Ascending aorta (tissue), 2 donors: ENCODE measurements around the gene ZBTB16. TPM values are rescaled to one million over a fixed set of nuclear protein-coding genes. Genes with fewer than 3 reads are reported as not detected.

Experiments
- DNase-seq, 2 donors: peaks; one replicate each; pipeline ENCODE4 v3.0.0-alpha.2; 2019; ENCODE audit warnings: low spot score in 2 of 2
- H3K27ac ChIP-seq, 2 donors: fragments of 200-600 bp; sonication (generic); one replicate each; pipeline ENCODE4 v1.5.1; 2016 to 2017; ENCODE audit warnings: mild to moderate bottlenecking in 1 of 2
- H3K27me3 ChIP-seq: fragments of 200-600 bp; sonication (generic); one replicate; pipeline ENCODE4 v1.5.1; 2017
- H3K36me3 ChIP-seq, 2 donors: fragments of 200-600 bp; sonication (generic); one replicate each; pipeline ENCODE4 v1.5.1; 2016
- H3K4me1 ChIP-seq, 2 donors: fragments of 200-600 bp; sonication (generic); one replicate each; pipeline ENCODE4 v1.5.1; 2016 to 2017; ENCODE audit warnings: mild to moderate bottlenecking in 1 of 2
- H3K4me3 ChIP-seq, 2 donors: fragments of 200-600 bp; sonication (generic); one replicate each; pipeline ENCODE4 v1.5.1; 2016 to 2017; ENCODE audit warnings: mild to moderate bottlenecking in 1 of 2
- H3K9me3 ChIP-seq, 2 donors: fragments of 200-600 bp; sonication (generic); one replicate each; pipeline ENCODE4 v1.5.1; 2016
- CTCF ChIP-seq, 3 experiments: fragments of 200-600 bp in 2 of 3; fragments of 450-650 bp in 1 of 3; sonication (generic) in 2 of 3; IDR thresholded peaks; one replicate each; pipeline ENCODE4 v1.5.1; 2016 to 2019; ENCODE audit warnings: antibody characterized with exemption in 3 of 3, mild to moderate bottlenecking in 1 of 3, moderate library complexity in 1 of 3
- intact Hi-C: fragments of 100-400 bp; cut with DNase I; formaldehyde crosslinking; loops from one replicate; pipeline ENCODE4 v1.15.1; 2023
- total RNA-seq: library from RNA; depleted of rRNA; stranded (reverse); fragments of >200 nt; gene quantifications from one replicate; pipeline ENCODE4 v1.1.0, GENCODE V29; 2016

Gene ZBTB16
- total RNA-seq, 1 donor from 2014 or later: 344 TPM

DNA sequence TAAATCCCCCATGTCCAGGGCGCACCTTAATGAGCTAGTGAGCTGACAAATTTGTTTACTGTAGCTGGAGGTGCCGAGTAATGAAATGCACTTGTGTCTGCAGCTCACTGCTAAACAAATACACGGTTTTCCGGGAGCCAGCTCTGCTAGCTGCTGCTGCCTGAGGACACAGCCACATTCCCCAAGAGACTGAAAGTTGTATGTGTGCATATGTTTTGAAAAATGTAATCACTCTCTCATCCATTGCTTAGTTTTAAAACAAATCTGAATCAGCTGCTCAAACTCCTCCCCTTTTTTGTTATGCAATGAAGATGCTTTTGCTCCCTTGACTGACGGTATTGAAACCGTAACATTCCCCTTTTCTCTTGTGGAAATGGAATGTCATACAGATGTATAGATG is 174.2 kb downstream of the ZBTB16 start:
- Histone ChIP-seq H3K36me3 (peaks cover 12 to 24% of the 10 kb centered on the region in 2 donors), H3K27ac (no peak overlapping the region), H3K9me3 (no peaks in the 10 kb centered on the region), H3K4me3 (no peak overlapping the region), H3K4me1 (peaks cover 1 to 64% of the 10 kb centered on the region in 2 donors), H3K27me3 (no peaks in the 10 kb centered on the region)
- intact Hi-C loops: no loop called here
- DNase-seq: no peak
- TF ChIP-seq CTCF (IDR thresholded peaks at IDR 0.05): no peak

- intact Hi-C loops: no loop called here
- no peaks in the 10 kb centered on the region for H3K9me3 ChIP-seq
- H3K36me3 ChIP-seq: peaks cover 29 to 50% of the 10 kb centered on the region in 2 donors
- H3K27me3 ChIP-seq: no peaks in the 10 kb centered on the region
- no peak overlapping the region for H3K4me3 ChIP-seq
- H3K27ac ChIP-seq: peak overlapping the region in 1 of 2 donors; percentile 52
- TF ChIP-seq CTCF (IDR thresholded peaks at IDR 0.05): no peak
- DNase-seq: no peak
- H3K4me1 ChIP-seq: peaks cover 0 to 68% of the 10 kb centered on the region in 2 donors
These were observed 177.3 kb downstream of the ZBTB16 start for GRCh38 chr11:114236829-114237228.

- H3K27ac ChIP-seq: peak overlapping the region; percentile 40 to 52
- H3K27me3 ChIP-seq: no peaks in the 10 kb centered on the region
- intact Hi-C loops: no loop called here
- no peaks in the 10 kb centered on the region for H3K9me3 ChIP-seq
- no peak for DNase-seq
- TF ChIP-seq CTCF (IDR thresholded peaks at IDR 0.05): no peak
- peaks cover 0 to 70% of the 10 kb centered on the region in 2 donors for H3K4me1 ChIP-seq
- no peak overlapping the region for H3K4me3 ChIP-seq
- H3K36me3 ChIP-seq: peaks cover 32 to 56% of the 10 kb centered on the region in 2 donors
These were observed 178.1 kb downstream of the ZBTB16 start for GRCh38 chr11:114237321-114238280.

DNA sequence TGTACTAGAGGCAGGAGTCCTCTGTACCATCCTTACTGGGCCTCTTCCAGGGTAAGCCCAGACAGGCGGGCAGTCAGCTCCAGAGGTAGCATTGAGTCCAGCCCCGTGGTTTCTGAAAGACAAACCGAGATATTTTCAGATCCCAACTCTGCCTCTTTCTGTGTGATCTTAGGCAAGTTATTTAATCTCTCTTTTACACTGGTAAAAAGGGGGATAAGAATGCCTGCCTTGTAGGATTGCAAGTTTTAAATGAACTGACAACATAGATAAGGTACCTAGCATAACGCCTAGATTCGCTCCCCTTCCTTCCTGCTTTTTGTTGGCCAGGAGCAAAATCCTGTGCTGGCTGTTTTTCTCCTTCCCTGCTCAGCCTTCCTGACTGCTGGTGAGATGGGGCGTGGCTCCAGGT is 180.2 kb downstream of the ZBTB16 start:
- Histone ChIP-seq H3K27ac (peak overlapping the region; percentile 40 to 46), H3K36me3 (peaks cover 53 to 74% of the 10 kb centered on the region in 2 donors), H3K9me3 (no peaks in the 10 kb centered on the region), H3K4me1 (peaks cover 0 to 62% of the 10 kb centered on the region in 2 donors), H3K4me3 (no peak overlapping the region), H3K27me3 (no peaks in the 10 kb centered on the region)
- no peak for TF ChIP-seq CTCF (IDR thresholded peaks at IDR 0.05)
- intact Hi-C loops: no loop called here
- no peak for DNase-seq

- no peaks in the 10 kb centered on the region for H3K27me3 ChIP-seq
- DNase-seq: no peak
- TF ChIP-seq CTCF (IDR thresholded peaks at IDR 0.05): no peak
- H3K9me3 ChIP-seq: no peaks in the 10 kb centered on the region
- no peak overlapping the region for H3K4me3 ChIP-seq
- H3K27ac ChIP-seq: peak overlapping the region in 1 of 2 donors; percentile 53
- H3K4me1 ChIP-seq: peaks cover 0 to 45% of the 10 kb centered on the region in 2 donors
- intact Hi-C loops: no loop called here
- H3K36me3 ChIP-seq: peaks cover 76 to 93% of the 10 kb centered on the region in 2 donors
These were observed 182.5 kb downstream of the ZBTB16 start for GRCh38 chr11:114242032-114242431.
